NOMO-1 (cell line): ENCODE results near the gene SATB2.

Source experiments
- DNase-seq, 2 experiments: peaks; one replicate each; lab custom pipeline; 2025; ENCODE audit not compliant: unreplicated experiment in 2 of 2; lab: John Stamatoyannopoulos, UW

The SATB2 gene

DNA sequence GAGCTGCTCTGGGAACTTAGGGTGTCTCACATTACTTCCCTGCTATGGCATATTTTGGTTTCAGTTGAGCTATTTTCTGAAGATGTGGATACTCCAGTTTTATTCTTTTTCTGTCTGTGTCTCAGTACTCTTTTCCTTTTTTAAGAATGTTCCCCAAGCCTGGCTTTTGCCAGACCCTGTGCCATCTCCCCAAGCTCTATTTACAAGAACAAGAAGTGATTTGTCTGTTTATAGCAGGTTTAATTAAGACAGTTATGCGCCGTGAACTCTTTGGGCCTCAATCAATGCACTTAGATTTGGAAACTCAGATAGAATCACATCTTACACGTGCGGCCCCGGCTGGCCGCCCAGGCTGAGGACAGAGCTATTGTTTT is 8.9 kb upstream of the SATB2 start:
- no peak for DNase-seq

GRCh38 chr2:199465988-199466691 is 8.4 kb upstream of the SATB2 start:
- DNase-seq = no peak

DNA sequence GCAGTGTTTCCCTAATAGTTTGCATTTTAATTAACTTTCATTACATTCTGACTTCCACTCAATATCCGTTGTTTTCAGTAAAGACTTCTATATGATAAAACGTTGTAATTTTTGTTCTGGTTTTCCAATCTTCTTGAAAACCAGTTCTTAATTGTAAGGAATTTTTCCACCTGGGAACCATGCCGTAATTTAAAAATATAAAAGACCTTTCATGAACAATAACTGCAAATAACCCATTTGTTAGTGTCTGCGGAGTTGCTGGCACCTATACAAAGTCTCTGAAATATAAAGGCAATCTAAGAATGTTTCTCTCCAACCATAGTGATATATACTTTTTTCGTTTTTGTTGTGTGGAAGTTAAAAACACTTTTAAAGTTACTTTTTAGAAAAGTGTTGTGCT is 7.7 kb upstream of the SATB2 start:
- no peak for DNase-seq

DNA sequence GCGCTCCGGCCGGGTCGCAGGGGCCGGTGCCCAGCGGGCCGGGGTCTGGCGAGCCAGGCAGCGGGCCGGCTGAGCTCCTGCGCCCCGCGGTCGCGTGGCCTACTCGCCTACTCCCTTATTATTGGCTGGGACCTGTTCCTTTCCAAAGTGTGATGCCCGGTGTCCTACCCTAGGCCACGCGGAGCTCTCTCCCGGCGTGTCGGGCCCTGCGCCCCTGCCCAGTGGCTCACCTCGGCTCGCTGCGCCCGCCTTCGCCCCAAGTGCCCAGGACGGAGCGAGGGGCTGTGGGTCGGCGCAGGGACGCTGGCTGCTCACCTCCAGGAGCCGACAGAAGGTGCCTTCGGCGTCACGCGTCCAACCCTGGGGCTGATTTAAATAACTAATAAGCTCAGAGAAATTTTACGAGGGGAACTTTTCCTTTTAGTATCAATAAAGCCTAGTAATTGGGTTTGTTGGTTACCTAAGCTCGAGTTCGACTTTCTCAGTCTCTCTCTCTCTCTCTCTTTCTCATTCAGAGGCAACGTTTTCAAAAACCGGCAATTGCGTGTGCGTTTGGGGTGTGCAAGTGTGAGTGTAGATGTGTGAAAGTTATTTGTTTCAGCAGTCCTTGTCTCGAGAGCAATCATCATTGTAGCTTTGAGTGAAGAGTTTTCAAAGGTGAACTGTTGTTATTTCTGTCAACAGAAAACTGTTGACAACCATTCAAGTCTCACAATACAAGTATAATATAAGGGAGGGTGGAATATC is 7.0 kb upstream of the SATB2 start:
- no peak for DNase-seq

- DNase-seq = no peak
These were observed 6.2 kb upstream of the SATB2 start for GRCh38 chr2:199463708-199464605.

GRCh38 chr2:199462956-199463692 is 5.4 kb upstream of the SATB2 start:
- peak; percentile 67 to 80 for DNase-seq

GRCh38 chr2:199462347-199462955 is 4.7 kb upstream of the SATB2 start:
- DNase-seq = no peak

GRCh38 chr2:199461711-199462346 is 4.1 kb upstream of the SATB2 start:
- no peak for DNase-seq

DNA sequence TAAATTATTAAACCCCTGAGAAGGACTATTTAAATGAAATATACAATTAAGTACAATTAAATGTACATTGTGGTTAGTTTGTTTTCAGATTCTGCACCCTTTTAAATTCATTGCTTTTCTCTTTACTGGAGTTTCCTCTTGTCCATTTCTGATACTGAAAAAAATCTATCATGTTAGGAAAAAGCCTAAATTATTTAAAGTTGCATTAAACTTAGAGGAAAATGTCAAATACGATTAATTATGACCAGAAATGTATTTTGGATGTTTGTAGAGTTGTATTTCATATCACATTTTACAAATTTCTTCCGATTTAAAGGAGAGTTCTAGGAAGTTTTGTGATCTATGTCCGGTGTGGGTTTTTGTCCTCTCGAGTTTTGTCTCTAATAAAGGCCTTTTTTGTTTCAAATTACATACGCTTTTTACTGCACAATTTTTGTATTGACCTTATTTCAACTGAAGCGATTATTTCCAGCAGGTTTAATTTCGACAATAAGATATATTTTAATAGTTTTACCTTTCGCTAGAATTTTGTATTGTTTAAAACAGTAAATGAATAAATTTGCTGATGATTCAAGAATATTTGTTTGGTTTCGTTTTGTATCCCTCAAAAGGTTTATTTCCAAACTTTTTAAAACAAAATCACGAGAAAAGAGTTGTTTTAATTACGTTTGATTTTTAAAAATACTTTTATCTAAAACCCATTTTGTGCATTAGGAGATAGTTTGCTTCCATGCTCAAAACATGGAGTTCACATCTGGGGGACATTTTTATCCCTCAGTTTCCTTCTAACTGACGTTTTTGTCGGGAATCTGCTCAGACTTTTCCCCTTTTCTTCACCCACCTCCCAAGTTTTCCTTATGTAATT is 3.3 kb upstream of the SATB2 start:
- no peak for DNase-seq

- DNase-seq = peak; percentile 59 to 74
These were observed 2.4 kb upstream of the SATB2 start for GRCh38 chr2:199460101-199460671.

DNA sequence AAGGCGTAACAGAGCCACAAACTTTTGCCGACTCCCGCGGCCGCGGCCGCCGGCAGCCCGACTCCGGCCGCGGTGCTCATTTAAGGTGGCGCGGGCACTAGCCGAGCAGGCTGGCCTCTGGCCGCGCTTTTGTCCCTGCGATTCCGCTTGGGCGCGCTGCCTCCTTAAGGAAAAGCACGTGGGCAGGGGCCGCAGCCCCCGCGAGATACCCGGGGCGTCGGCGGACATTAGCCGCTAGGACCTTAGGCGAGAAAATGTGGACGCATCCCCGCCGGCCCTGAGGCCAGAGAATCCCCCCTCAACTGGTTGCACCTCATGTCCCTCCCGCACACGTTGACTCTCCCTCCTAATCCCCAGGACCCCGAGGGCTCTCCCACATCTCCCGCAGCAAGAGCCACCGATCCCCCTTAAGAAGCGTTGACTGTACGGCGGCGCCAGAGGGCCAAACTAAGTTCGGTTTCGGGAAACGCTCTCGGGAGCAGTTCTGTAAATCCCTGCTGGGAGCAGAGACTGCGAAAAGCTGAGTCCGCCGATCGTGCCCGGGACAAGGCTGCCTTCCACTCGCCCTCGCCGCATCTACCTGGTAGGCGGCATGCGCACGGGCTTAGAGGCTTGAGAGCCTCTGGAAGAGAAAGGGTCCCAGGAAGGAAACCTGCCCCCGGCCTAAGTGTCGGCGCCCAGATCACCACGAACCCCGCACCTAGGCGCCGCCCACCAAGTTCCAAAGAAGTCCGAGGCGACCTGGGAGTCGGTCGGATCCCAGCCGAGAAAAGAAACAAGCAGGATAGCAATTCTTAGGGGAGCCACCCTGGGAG is 1.8 kb upstream of the SATB2 start:
- peak; percentile 80 to 84 for DNase-seq

GRCh38 chr2:199458806-199459285 is 1.1 kb upstream of the SATB2 start:
- DNase-seq = peak in 1 of 2 experiments; percentile 45

DNA sequence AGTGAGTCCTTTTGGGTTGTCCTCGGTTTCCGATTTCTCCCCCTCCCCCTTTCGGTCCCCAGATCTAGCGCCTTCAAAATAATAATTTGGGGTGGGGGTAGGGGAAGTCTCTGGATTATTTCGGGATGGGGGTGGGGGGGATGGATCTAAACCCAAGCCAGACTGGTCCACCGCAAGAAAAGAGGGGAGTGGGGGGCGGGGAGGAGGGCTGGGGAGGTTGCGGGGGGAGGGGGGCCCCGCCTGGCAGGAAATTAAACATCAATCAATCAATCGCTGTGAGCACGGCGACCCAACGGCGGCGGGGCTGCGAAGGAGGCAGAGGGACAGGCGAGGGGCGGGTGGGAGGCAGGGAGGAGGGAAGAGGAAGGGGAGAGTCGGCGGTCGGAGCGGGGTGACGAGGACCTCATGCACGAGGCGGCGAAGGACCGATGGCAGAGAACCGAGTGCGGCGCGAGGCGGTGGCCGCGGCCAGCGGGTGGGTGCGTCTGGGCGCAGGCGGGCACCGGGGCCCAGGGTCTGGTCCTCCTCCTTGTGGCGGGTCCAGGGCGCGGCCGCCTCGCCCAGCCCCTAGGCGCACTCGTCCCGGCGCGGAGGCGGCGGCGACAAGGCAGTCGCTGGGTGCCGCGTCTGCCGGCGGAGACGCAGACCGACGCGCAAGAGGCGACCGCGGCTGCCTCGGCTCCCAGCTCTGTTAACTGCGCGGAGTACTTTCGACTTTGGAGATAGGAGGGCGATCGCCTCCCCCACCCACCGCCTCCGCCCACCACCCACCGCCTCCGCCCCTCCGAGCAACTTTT is 468 bp upstream of the SATB2 start:
- DNase-seq = peak; percentile 51 to 56

- peak in 1 of 2 experiments; percentile 12 for DNase-seq
These were observed 1.2 kb downstream of the SATB2 start for GRCh38 chr2:199456383-199457146.

- peak in 1 of 2 experiments; percentile 3 for DNase-seq
These were observed 2.0 kb downstream of the SATB2 start for GRCh38 chr2:199455545-199456382.
